Neuronal stem cell (in vitro differentiated cells): ENCODE measurements around the gene FAM50A.

Experiments
- DNase-seq: peaks from one replicate; pipeline ENCODE4 v3.0.0-alpha.2; 2013; ENCODE audit warnings: low spot score
- H2AFZ ChIP-seq: one replicate; pipeline ENCODE4 v1.6.1; 2013; ENCODE audit warnings: mild to moderate bottlenecking, low read length, inconsistent platforms
- H2AK5ac ChIP-seq: 2 replicates; pipeline ENCODE4 v1.6.1; 2013; ENCODE audit warnings: low read depth, mild to moderate bottlenecking, inconsistent platforms, low read length, moderate library complexity, mixed read lengths
- H2BK120ac ChIP-seq: 2 replicates; pipeline ENCODE4 v1.6.1; 2013; ENCODE audit warnings: low read depth, mild to moderate bottlenecking, inconsistent platforms, low read length, moderate library complexity, mixed read lengths
- H2BK12ac ChIP-seq: one replicate; pipeline ENCODE4 v1.6.1; 2013; ENCODE audit warnings: low read length, inconsistent platforms
- H2BK15ac ChIP-seq: 2 replicates; pipeline ENCODE4 v1.6.1; 2013; ENCODE audit warnings: mild to moderate bottlenecking, low read length, inconsistent platforms, mixed read lengths
- H2BK5ac ChIP-seq: one replicate; pipeline ENCODE4 v1.6.1; 2013; ENCODE audit warnings: inconsistent platforms, mild to moderate bottlenecking, low read length, moderate library complexity
- H3K14ac ChIP-seq: one replicate; pipeline ENCODE4 v1.6.1; 2013; ENCODE audit warnings: low read length, inconsistent platforms
- H3K18ac ChIP-seq: 2 replicates; pipeline ENCODE4 v1.6.1; 2013; ENCODE audit warnings: low read length, inconsistent platforms
- H3K23ac ChIP-seq: 2 replicates; pipeline ENCODE4 v1.6.1; 2013; ENCODE audit warnings: low read depth, mild to moderate bottlenecking, mixed read lengths, low read length, inconsistent platforms; ENCODE audit not compliant: poor library complexity
- H3K27ac ChIP-seq: replicated peaks from 3 replicates; pipeline ENCODE4 v1.5.1; 2013; ENCODE audit warnings: low read length, inconsistent platforms
- H3K27me3 ChIP-seq, 3 experiments: 2 replicates each; pipeline ENCODE4 v1.6.1; 2013; ENCODE audit warnings: low read length in 3 of 3, mild to moderate bottlenecking in 2 of 3, inconsistent platforms in 1 of 3, low read depth in 1 of 3, mixed read lengths in 1 of 3, moderate library complexity in 1 of 3; ENCODE audit not compliant: control insufficient read depth in 3 of 3, insufficient read depth in 3 of 3
- H3K36me3 ChIP-seq, 2 donors: replicated peaks in 1 of 2; 2 replicates each; pipeline ENCODE4 v1.6.1; 2013; ENCODE audit warnings: low read length in 2 of 2; ENCODE audit not compliant: control insufficient read depth in 2 of 2, insufficient read depth in 2 of 2
- H3K4ac ChIP-seq: 2 replicates; pipeline ENCODE4 v1.6.1; 2013; ENCODE audit warnings: inconsistent platforms, mild to moderate bottlenecking, low read length, moderate library complexity
- H3K4me1 ChIP-seq, 2 donors: 1 replicate in 1 of 2; 2 replicates in 1 of 2; pipeline ENCODE4 v1.6.1; 2013; ENCODE audit warnings: low read length in 2 of 2, low read depth in 1 of 2; ENCODE audit not compliant: control insufficient read depth in 2 of 2, insufficient read depth in 1 of 2
- H3K4me2 ChIP-seq: one replicate; pipeline ENCODE4 v1.6.1; 2013; ENCODE audit warnings: mild to moderate bottlenecking, low read length, inconsistent platforms; ENCODE audit not compliant: insufficient read depth, poor library complexity, severe bottlenecking
- H3K4me3 ChIP-seq, 2 donors: 2 replicates each; pipeline ENCODE4 v1.5.1; 2013; ENCODE audit warnings: low read length in 2 of 2, mild to moderate bottlenecking in 2 of 2, inconsistent platforms in 1 of 2, moderate library complexity in 1 of 2
- H3K79me1 ChIP-seq: one replicate; pipeline ENCODE4 v1.6.1; 2013; ENCODE audit warnings: low read depth, mild to moderate bottlenecking, inconsistent platforms, low read length, moderate library complexity
- H3K9ac ChIP-seq: one replicate; pipeline ENCODE4 v1.6.1; 2013; ENCODE audit warnings: mild to moderate bottlenecking, low read depth, low read length, inconsistent platforms; ENCODE audit not compliant: poor library complexity
- H3K9me3 ChIP-seq, 2 donors: replicated peaks in 1 of 2; 2 replicates each; pipeline versions ENCODE3 to v1.6.1; 2013; ENCODE audit warnings: low read length in 2 of 2, mild to moderate bottlenecking in 2 of 2, inconsistent platforms in 1 of 2, low read depth in 1 of 2, mixed read lengths in 1 of 2, moderate library complexity in 1 of 2; ENCODE audit not compliant: control insufficient read depth in 2 of 2, insufficient read depth in 1 of 2
- H4K8ac ChIP-seq: one replicate; pipeline ENCODE4 v1.6.1; 2013; ENCODE audit warnings: low read depth, mild to moderate bottlenecking, inconsistent platforms, low read length, moderate library complexity
- H4K91ac ChIP-seq: one replicate; pipeline ENCODE4 v1.6.1; 2013; ENCODE audit warnings: low read length, low read depth, mild to moderate bottlenecking, inconsistent platforms; ENCODE audit not compliant: poor library complexity
- WGBS, 2 donors: extraction: QIAGEN DNeasy Blood & Tissue Kit; methylation state at CpG; one replicate each; pipeline ENCODE4 v1.1.7; 2013; ENCODE audit warnings: missing lambda C conversion rate in 2 of 2, mixed read lengths in 1 of 2; ENCODE audit not compliant: insufficient read length in 2 of 2, insufficient replicate concordance in 1 of 2; ENCODE audit errors: extremely low coverage in 2 of 2; 5-methylcytosine and 5-hydroxymethylcytosine counted together

Gene FAM50A

GRCh38 chrX:154397888-154398667 lies 45.9 kb upstream of the FAM50A start, which contains the start of gene RPL10:
RPL10 (plus strand) TSS chrX:154398377; CDS start chrX:154398520, 143 bp downstream.
- Histone ChIP-seq H2BK12ac (peak within 1 kb of the TSS; percentile 22), H3K27ac (peak within 1 kb of the TSS; percentile 94), H3K4me2 (peak within 1 kb of the TSS; percentile 83), H3K79me1 (peaks cover 2% of the 10 kb centered on the region), H2BK5ac (peak within 1 kb of the TSS; percentile 97), H2AK5ac (peak within 1 kb of the TSS; percentile 14), H4K8ac (no peak within 1 kb of the TSS), H2AFZ (peak within 1 kb of the TSS; percentile 77), H2BK120ac (no peak within 1 kb of the TSS), H3K23ac (peak within 1 kb of the TSS; percentile 73), H3K27me3 (no peaks in the 10 kb centered on the region), H3K4me3 (peak within 1 kb of the TSS; percentile 85 to 96), H3K9ac (peak within 1 kb of the TSS; percentile 96), H2BK15ac (no peak within 1 kb of the TSS), H3K4ac (no peak within 1 kb of the TSS), H3K36me3 (peaks cover 18 to 27% of the 10 kb centered on the region in 2 donors), H3K14ac (no peak within 1 kb of the TSS), H3K18ac (peak within 1 kb of the TSS; percentile 96), H4K91ac (no peak within 1 kb of the TSS), H3K9me3 (no peaks in the 10 kb centered on the region), H3K4me1 (peaks cover 4 to 6% of the 10 kb centered on the region in 2 donors)
- peak; percentile 88 for DNase-seq
- WGBS, 2 donors = no CpG with 5 or more reads among the region's 69 CpGs

GRCh38 chrX:154398668-154399526 lies 45.0 kb upstream of the FAM50A start:
- Histone ChIP-seq H4K8ac (no peak overlapping the region), H2AFZ (no peak overlapping the region), H3K27ac (peak overlapping the region; percentile 79), H3K18ac (peak overlapping the region; percentile 69), H2AK5ac (no peak overlapping the region), H2BK12ac (no peak overlapping the region), H3K14ac (no peak overlapping the region), H3K4me2 (peak overlapping the region; percentile 58), H3K9ac (peak overlapping the region; percentile 96), H2BK120ac (no peak overlapping the region), H2BK5ac (no peak overlapping the region), H3K4ac (no peak overlapping the region), H3K9me3 (no peaks in the 10 kb centered on the region), H3K27me3 (no peaks in the 10 kb centered on the region), H3K23ac (no peak overlapping the region), H4K91ac (no peak overlapping the region), H3K36me3 (peaks cover 18 to 27% of the 10 kb centered on the region in 2 donors), H2BK15ac (no peak overlapping the region), H3K79me1 (peaks cover 2% of the 10 kb centered on the region), H3K4me1 (peaks cover 4 to 6% of the 10 kb centered on the region in 2 donors), H3K4me3 (peak overlapping the region; percentile 85 to 96)
- no CpG with 5 or more reads among the region's 49 CpGs for WGBS, 2 donors
- DNase-seq = no peak

DNA sequence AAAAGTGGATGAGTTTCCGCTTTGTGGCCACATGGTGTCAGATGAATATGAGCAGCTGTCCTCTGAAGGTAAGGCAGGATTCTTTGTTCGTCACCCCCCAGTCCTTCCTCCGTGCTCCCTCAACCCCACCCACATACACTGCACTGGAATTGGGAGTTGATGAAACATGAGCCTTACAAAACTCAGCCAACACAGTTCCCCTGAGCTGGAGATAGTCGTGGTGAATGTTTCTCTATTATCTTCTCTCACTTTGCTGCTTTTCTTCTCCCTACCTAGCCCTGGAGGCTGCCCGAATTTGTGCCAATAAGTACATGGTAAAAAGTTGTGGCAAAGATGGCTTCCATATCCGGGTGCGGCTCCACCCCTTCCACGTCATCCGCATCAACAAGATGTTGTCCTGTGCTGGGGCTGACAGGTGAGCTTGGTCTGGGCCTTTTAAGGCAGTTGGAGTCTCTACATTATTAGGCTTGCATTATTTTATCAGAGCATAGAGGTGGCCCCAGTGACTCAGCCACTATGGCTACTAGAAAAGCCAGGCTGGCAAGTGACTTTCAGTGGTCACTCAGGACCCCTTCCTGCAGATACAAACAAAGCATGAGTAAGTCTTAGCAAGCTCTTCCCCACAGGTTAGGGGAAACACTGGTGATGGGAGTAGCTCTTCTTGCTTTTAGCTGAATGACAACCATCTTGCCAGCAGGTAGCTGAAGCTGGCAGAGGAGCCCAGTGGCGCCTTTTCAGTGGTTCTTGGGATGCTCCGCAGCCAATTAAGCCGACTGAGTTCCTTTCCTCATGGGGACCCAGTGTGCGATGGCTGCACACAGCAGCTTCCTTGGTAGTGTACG lies 44.2 kb upstream of the FAM50A start:
- no CpG with 5 or more reads among the region's 14 CpGs for WGBS, 2 donors
- peaks cover 18 to 27% of the 10 kb centered on the region in 2 donors for H3K36me3 ChIP-seq
- peaks cover 2% of the 10 kb centered on the region for H3K79me1 ChIP-seq

More for the DNA sequence above, 44.2 kb upstream of the FAM50A start:
- no peak overlapping the region for H2BK120ac ChIP-seq
- H2BK12ac ChIP-seq = no peak overlapping the region
- H2BK15ac ChIP-seq = no peak overlapping the region
- no peak overlapping the region for H4K8ac ChIP-seq
- no peak for DNase-seq
- peaks cover 4 to 6% of the 10 kb centered on the region in 2 donors for H3K4me1 ChIP-seq
- H2AK5ac ChIP-seq = no peak overlapping the region
- no peaks in the 10 kb centered on the region for H3K9me3 ChIP-seq
- peak overlapping the region; percentile 14 for H3K4me2 ChIP-seq
- no peak overlapping the region for H3K23ac ChIP-seq
- H2AFZ ChIP-seq = no peak overlapping the region
- no peak overlapping the region for H2BK5ac ChIP-seq
- H3K27me3 ChIP-seq = no peaks in the 10 kb centered on the region
- no peak overlapping the region for H3K9ac ChIP-seq
- H3K14ac ChIP-seq = no peak overlapping the region
- no peak overlapping the region for H3K4ac ChIP-seq
- no peak overlapping the region for H4K91ac ChIP-seq
- no peak overlapping the region for H3K27ac ChIP-seq
- peak overlapping the region; percentile 85 to 96 for H3K4me3 ChIP-seq
- no peak overlapping the region for H3K18ac ChIP-seq
